ENCODE data around the gene CELA3B. TPM values are rescaled to one million over a fixed set of nuclear protein-coding genes. Genes with fewer than 3 reads are reported as not detected.
"Not testable (repeated sequence)": the region's sequence is repeated elsewhere in the genome, so short reads cannot be mapped to it uniquely, and the experiment has no call there.

The CELA3B gene
- total RNA-seq, 2 experiments from 2014 or later = not detected

GRCh38 chr1:22031214-22031962, 54.6 kb downstream of the CELA3B start:
- peaks cover 5% of the 10 kb centered on the region for H3K36me3 Mint-ChIP-seq
- no peaks in the 10 kb centered on the region for H3K27me3 Mint-ChIP-seq
- no peaks in the 10 kb centered on the region for H3K9me3 Mint-ChIP-seq
- peaks cover 41% of the 10 kb centered on the region for H3K4me1 Mint-ChIP-seq
- peak overlapping the region; percentile 52 for H3K27ac Mint-ChIP-seq
- H3K4me3 Mint-ChIP-seq = no peak overlapping the region
- no peak for DNase-seq

- H3K4me3 Mint-ChIP-seq, H3K36me3 Mint-ChIP-seq, H3K27me3 Mint-ChIP-seq, H3K27ac Mint-ChIP-seq, H3K9me3 Mint-ChIP-seq, DNase-seq: not testable (repeated sequence)
- peaks cover 37% of the 10 kb centered on the region for H3K4me1 Mint-ChIP-seq
Observed at GRCh38 chr1:22034834-22035233, 58.0 kb downstream of the CELA3B start.

- no peak overlapping the region for H3K4me3 Mint-ChIP-seq
- peak overlapping the region; percentile 44 for H3K27ac Mint-ChIP-seq
- no peaks in the 10 kb centered on the region for H3K36me3 Mint-ChIP-seq
- H3K9me3 Mint-ChIP-seq = no peaks in the 10 kb centered on the region
- H3K4me1 Mint-ChIP-seq = peaks cover 32% of the 10 kb centered on the region
- no peak for DNase-seq
- H3K27me3 Mint-ChIP-seq = no peaks in the 10 kb centered on the region
Observed at GRCh38 chr1:22037520-22037919, 60.7 kb downstream of the CELA3B start.

GRCh38 chr1:22038036-22038435, 61.2 kb downstream of the CELA3B start:
- Mint-ChIP-seq H3K9me3 (no peaks in the 10 kb centered on the region), H3K4me1 (peaks cover 37% of the 10 kb centered on the region), H3K36me3 (no peaks in the 10 kb centered on the region), H3K4me3 (no peak overlapping the region), H3K27me3 (no peaks in the 10 kb centered on the region), H3K27ac (peak overlapping the region; percentile 44)
- DNase-seq = no peak

Other genes with a start within 250 kb of the CELA3B start
- gene USP48, start 193.9 kb upstream of the CELA3B start, total RNA-seq = 10 to 100 TPM; 45.8 to 50.5 TPM
- gene LDLRAD2, start 164.8 kb upstream of the CELA3B start, total RNA-seq = under 1 TPM; 0.19 to 0.22 TPM
- gene HSPG2, start 39.7 kb upstream of the CELA3B start, total RNA-seq = 10 to 100 TPM; 11.0 to 11.6 TPM
- gene CELA3A, start 24.6 kb downstream of the CELA3B start, total RNA-seq = not detected
- gene CDC42, start 75.7 kb downstream of the CELA3B start, total RNA-seq = 100 to 1,000 TPM; 301 to 302 TPM
- not detected for gene WNT4, start 166.1 kb downstream of the CELA3B start, total RNA-seq

All from activated naive CD8-positive, alpha-beta T cell treated with anti-CD3 and anti-CD28 coated beads for 36 hours (primary cell).